H9 (cell line): ENCODE measurements around the gene THSD4. TPM values are rescaled to one million over a fixed set of nuclear protein-coding genes. Genes with fewer than 3 reads are reported as not detected.

ENCODE experiments used
- DNase-seq: peaks from one replicate; pipeline ENCODE4 v3.0.0-alpha.2; 2017
- H2AFZ ChIP-seq: one replicate; pipeline ENCODE4 v1.6.1; 2013; ENCODE audit warnings: mild to moderate bottlenecking, low read length, control low read depth, moderate library complexity
- H2AK5ac ChIP-seq: 2 replicates; pipeline ENCODE4 v1.6.1; 2013; ENCODE audit warnings: low read length, control low read depth, mixed read lengths; ENCODE audit not compliant: insufficient read length
- H2BK120ac ChIP-seq: one replicate; pipeline ENCODE4 v1.6.1; 2013; ENCODE audit warnings: low read depth, mild to moderate bottlenecking, low read length, control low read depth, inconsistent platforms; ENCODE audit not compliant: poor library complexity, severe bottlenecking
- H2BK12ac ChIP-seq: 2 replicates; pipeline ENCODE4 v1.6.1; 2013; ENCODE audit warnings: low read length, control low read depth, mixed read lengths, low read depth; ENCODE audit not compliant: insufficient read length
- H2BK15ac ChIP-seq: 2 replicates; pipeline ENCODE4 v1.6.1; 2013; ENCODE audit warnings: low read depth, low read length, control low read depth
- H2BK20ac ChIP-seq: one replicate; pipeline ENCODE4 v1.6.1; 2013; ENCODE audit warnings: low read depth, mild to moderate bottlenecking, low read length, control low read depth, inconsistent platforms; ENCODE audit not compliant: poor library complexity, severe bottlenecking
- H2BK5ac ChIP-seq: 2 replicates; pipeline ENCODE4 v1.6.1; 2013; ENCODE audit warnings: low read length, control low read depth, mixed read lengths; ENCODE audit not compliant: insufficient read length
- H3K14ac ChIP-seq: 2 replicates; pipeline ENCODE4 v1.6.1; 2013; ENCODE audit warnings: low read length, control low read depth; ENCODE audit not compliant: insufficient read depth
- H3K18ac ChIP-seq: 2 replicates; pipeline ENCODE4 v1.6.1; 2013; ENCODE audit warnings: low read depth, mild to moderate bottlenecking, mixed read lengths, low read length, control low read depth; ENCODE audit not compliant: insufficient read length
- H3K23ac ChIP-seq: 2 replicates; pipeline ENCODE4 v1.6.1; 2013; ENCODE audit warnings: low read length, control low read depth, mixed read lengths, low read depth; ENCODE audit not compliant: insufficient read length
- H3K23me2 ChIP-seq: 2 replicates; pipeline ENCODE4 v1.6.1; 2013; ENCODE audit warnings: low read depth, mild to moderate bottlenecking, mixed read lengths, low read length, control low read depth; ENCODE audit not compliant: insufficient read length, poor library complexity, severe bottlenecking
- H3K27ac ChIP-seq: 2 replicates; pipeline ENCODE4 v1.5.1; 2013; ENCODE audit warnings: low read length, control low read depth, mixed read lengths, low read depth; ENCODE audit not compliant: insufficient read length
- H3K27me3 ChIP-seq: 2 replicates; pipeline ENCODE4 v1.6.1; 2013; ENCODE audit warnings: low read length, control low read depth, inconsistent platforms; ENCODE audit not compliant: insufficient read depth
- H3K4ac ChIP-seq: 2 replicates; pipeline ENCODE4 v1.6.1; 2013; ENCODE audit warnings: low read depth, mild to moderate bottlenecking, control low read depth, inconsistent platforms, low read length, moderate library complexity
- H3K4me1 ChIP-seq: 2 replicates; pipeline ENCODE4 v1.6.1; 2013; ENCODE audit warnings: low read length, control low read depth, inconsistent platforms; ENCODE audit not compliant: insufficient read depth
- H3K4me2 ChIP-seq: 2 replicates; pipeline ENCODE4 v1.6.1; 2013; ENCODE audit warnings: low read length, control low read depth, mixed read lengths; ENCODE audit not compliant: insufficient read length, insufficient read depth
- H3K56ac ChIP-seq: 2 replicates; pipeline ENCODE4 v1.6.1; 2013; ENCODE audit warnings: low read depth, mild to moderate bottlenecking, mixed read lengths, low read length, control low read depth; ENCODE audit not compliant: insufficient read length
- H3K79me1 ChIP-seq: 2 replicates; pipeline ENCODE4 v1.6.1; 2013; ENCODE audit warnings: low read depth, mild to moderate bottlenecking, moderate library complexity, low read length, control low read depth, inconsistent platforms; ENCODE audit not compliant: insufficient read depth, poor library complexity, severe bottlenecking
- H3K79me2 ChIP-seq: 2 replicates; pipeline ENCODE4 v1.6.1; 2013; ENCODE audit warnings: low read length, control low read depth, inconsistent platforms; ENCODE audit not compliant: insufficient read depth
- H3K9ac ChIP-seq: 2 replicates; pipeline ENCODE4 v1.6.1; 2013; ENCODE audit warnings: low read length, control low read depth, mixed read lengths; ENCODE audit not compliant: insufficient read length; ENCODE audit errors: extremely low read depth
- H3K9me3 ChIP-seq: one replicate; pipeline ENCODE4 v1.6.1; 2013; ENCODE audit warnings: low read depth, low read length, inconsistent platforms; ENCODE audit not compliant: control insufficient read depth
- H3T11ph ChIP-seq: one replicate; pipeline ENCODE4 v1.6.1; 2013; ENCODE audit warnings: mild to moderate bottlenecking, low read length, control low read depth, inconsistent platforms
- H4K20me1 ChIP-seq: one replicate; pipeline ENCODE4 v1.6.1; 2013; ENCODE audit not compliant: control insufficient read depth, insufficient read length, insufficient read depth
- H4K5ac ChIP-seq: 2 replicates; pipeline ENCODE4 v1.6.1; 2013; ENCODE audit warnings: low read depth, mild to moderate bottlenecking, mixed read lengths, low read length, control low read depth; ENCODE audit not compliant: insufficient read length
- H4K8ac ChIP-seq: replicated peaks from 2 replicates; pipeline ENCODE4 v1.6.1; 2013; ENCODE audit warnings: low read length, control low read depth, mixed read lengths, low read depth; ENCODE audit not compliant: insufficient read length
- H4K91ac ChIP-seq: 2 replicates; pipeline ENCODE4 v1.6.1; 2013; ENCODE audit warnings: low read depth, mild to moderate bottlenecking, moderate library complexity, mixed read lengths, low read length, control low read depth; ENCODE audit not compliant: insufficient read length
- H3K27ac Mint-ChIP-seq, 3 experiments: 2 replicates in 2 of 3; 3 replicates in 1 of 3; pipeline ENCODE4 v1.8.0; 2020 to 2021; ENCODE audit warnings: mixed read lengths in 3 of 3, mild to moderate bottlenecking in 1 of 3, moderate library complexity in 1 of 3
- H3K27me3 Mint-ChIP-seq: 2 replicates; pipeline ENCODE4 v1.8.0; 2021; ENCODE audit warnings: low read depth, mild to moderate bottlenecking, moderate library complexity, mixed read lengths
- H3K36me3 Mint-ChIP-seq, 3 experiments: 2 replicates in 2 of 3; 3 replicates in 1 of 3; pipeline ENCODE4 v1.8.0; 2020 to 2021; ENCODE audit warnings: low read depth in 3 of 3, mixed read lengths in 3 of 3; ENCODE audit not compliant: insufficient read depth in 1 of 3
- H3K4me1 Mint-ChIP-seq, 2 experiments: 2 replicates each; pipeline ENCODE4 v1.8.0; 2020; ENCODE audit warnings: mixed read lengths in 2 of 2
- H3K4me3 Mint-ChIP-seq, 2 experiments: 2 replicates in 1 of 2; 3 replicates in 1 of 2; pipeline ENCODE4 v1.8.0; 2020 to 2021; ENCODE audit warnings: mild to moderate bottlenecking in 2 of 2, mixed read lengths in 2 of 2, moderate library complexity in 1 of 2
- H3K9me3 Mint-ChIP-seq, 2 experiments: 2 replicates in 1 of 2; 3 replicates in 1 of 2; pipeline ENCODE4 v1.8.0; 2020; ENCODE audit warnings: mild to moderate bottlenecking in 2 of 2, mixed read lengths in 2 of 2, moderate library complexity in 1 of 2
- WGBS: extraction: QIAGEN DNeasy Blood & Tissue Kit; methylation state at CpG from one replicate; pipeline ENCODE4 v1.1.7; 2013; ENCODE audit warnings: missing lambda C conversion rate, low lambda C conversion rate, mixed read lengths; ENCODE audit not compliant: insufficient read length; ENCODE audit errors: extremely low coverage; 5-methylcytosine and 5-hydroxymethylcytosine counted together
- total RNA-seq: library from RNA; stranded (reverse); gene quantifications from 2 replicates; pipeline ENCODE4 v1.2.1, GENCODE V29; 2021
- TF ChIP-seq, protein P1 (sequence below): fragments of 200-600 bp; sonication (generic); conservative IDR thresholded peaks from 3 replicates; pipeline ENCODE4 v1.8.0; 2021; ENCODE audit warnings: antibody characterized with exemption, mild to moderate bottlenecking

Gene THSD4
- total RNA-seq, 1 experiment from 2014 or later: 5.5 TPM

DNA sequence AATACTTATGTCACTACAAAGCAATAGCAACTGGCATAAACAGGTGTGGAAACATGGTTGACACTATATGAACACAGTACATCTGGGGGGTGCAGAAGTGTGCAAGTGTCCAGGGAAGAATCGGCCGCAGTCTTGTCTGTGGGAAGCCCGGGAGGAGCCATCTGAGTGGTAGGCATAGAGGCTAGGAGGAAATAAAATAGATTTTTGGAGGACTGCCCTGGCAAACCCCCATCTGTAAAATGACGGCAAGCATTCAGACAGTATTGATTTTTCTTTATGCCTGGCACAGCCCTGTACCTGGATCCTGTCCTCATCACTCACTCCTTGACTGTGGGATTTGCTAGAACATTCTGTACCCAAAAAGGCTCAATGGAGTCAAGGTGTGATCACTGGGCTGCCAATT lies 31.3 kb downstream of the THSD4 start:
- H3K9me3 Mint-ChIP-seq: no peaks in the 10 kb centered on the region
- no peaks in the 10 kb centered on the region for H3K27me3 Mint-ChIP-seq
- DNase-seq: no peak
- Histone ChIP-seq H3K4ac (no peak overlapping the region), H4K91ac (no peak overlapping the region), H3K9ac (no peak overlapping the region), H3K4me1 (no peaks in the 10 kb centered on the region), H3K79me1 (no peaks in the 10 kb centered on the region), H2BK20ac (no peak overlapping the region), H2BK120ac (no peak overlapping the region), H2AK5ac (no peak overlapping the region), H4K20me1 (no peaks in the 10 kb centered on the region), H3K18ac (no peak overlapping the region), H3K14ac (no peak overlapping the region), H3K79me2 (no peaks in the 10 kb centered on the region; the same call in 1 of the 2 replicates), H2BK5ac (no peak overlapping the region), H3K23me2 (no peaks in the 10 kb centered on the region), H3K56ac (no peak overlapping the region), H3K23ac (no peak overlapping the region), H4K8ac (no peak overlapping the region), H4K5ac (no peak overlapping the region), H3T11ph (no peak overlapping the region), H3K4me2 (no peak overlapping the region), H2BK15ac (no peak overlapping the region), H3K27ac (no peak overlapping the region), H2AFZ (no peak overlapping the region), H2BK12ac (no peak overlapping the region), H3K27me3 (no peaks in the 10 kb centered on the region), H3K9me3 (no peaks in the 10 kb centered on the region)
- H3K4me3 Mint-ChIP-seq: no peak overlapping the region
- TF ChIP-seq, protein P1, sequence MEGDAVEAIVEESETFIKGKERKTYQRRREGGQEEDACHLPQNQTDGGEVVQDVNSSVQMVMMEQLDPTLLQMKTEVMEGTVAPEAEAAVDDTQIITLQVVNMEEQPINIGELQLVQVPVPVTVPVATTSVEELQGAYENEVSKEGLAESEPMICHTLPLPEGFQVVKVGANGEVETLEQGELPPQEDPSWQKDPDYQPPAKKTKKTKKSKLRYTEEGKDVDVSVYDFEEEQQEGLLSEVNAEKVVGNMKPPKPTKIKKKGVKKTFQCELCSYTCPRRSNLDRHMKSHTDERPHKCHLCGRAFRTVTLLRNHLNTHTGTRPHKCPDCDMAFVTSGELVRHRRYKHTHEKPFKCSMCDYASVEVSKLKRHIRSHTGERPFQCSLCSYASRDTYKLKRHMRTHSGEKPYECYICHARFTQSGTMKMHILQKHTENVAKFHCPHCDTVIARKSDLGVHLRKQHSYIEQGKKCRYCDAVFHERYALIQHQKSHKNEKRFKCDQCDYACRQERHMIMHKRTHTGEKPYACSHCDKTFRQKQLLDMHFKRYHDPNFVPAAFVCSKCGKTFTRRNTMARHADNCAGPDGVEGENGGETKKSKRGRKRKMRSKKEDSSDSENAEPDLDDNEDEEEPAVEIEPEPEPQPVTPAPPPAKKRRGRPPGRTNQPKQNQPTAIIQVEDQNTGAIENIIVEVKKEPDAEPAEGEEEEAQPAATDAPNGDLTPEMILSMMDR: no peak
- H3K27ac Mint-ChIP-seq: no peak overlapping the region; a peak in 1 of 7 replicates
- peaks cover 13 to 21% of the 10 kb centered on the region in 2 experiments for H3K4me1 Mint-ChIP-seq
- WGBS: no CpG with 5 or more reads among the region's 4 CpGs
- no peaks in the 10 kb centered on the region for H3K36me3 Mint-ChIP-seq
